Measurements from ENCODE around the gene DGKI. TPM values are rescaled to one million over a fixed set of nuclear protein-coding genes. Genes with fewer than 3 reads are reported as not detected.
"Not testable (repeated sequence)": the region's sequence is repeated elsewhere in the genome, so short reads cannot be mapped to it uniquely, and the experiment has no call there.

The DGKI gene
- total RNA-seq, 4 donors from 2014 or later: 0.64 to 1.2 (median 1.00) TPM; not detected in 1

DNA sequence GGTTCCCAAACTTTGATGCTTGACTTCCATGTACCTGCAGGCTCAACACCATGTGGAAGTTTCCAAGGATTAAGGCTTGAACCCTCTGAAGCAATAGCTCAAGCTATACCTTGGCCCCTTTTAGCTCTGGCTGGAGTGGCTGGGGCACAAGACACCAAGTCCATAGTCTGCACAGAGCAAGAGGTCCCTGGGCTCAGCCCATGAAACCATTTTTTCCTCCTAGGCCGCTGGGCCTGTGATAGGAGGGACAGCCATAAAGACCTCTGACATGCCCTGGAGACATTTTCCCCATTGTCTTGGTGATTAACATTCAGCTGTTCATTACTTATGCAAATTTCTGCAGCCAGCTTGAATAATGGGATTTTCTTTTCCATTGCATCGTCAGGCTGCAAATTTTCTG lies 14.4 kb downstream of the DGKI start:
- TF ChIP-seq, protein P1, sequence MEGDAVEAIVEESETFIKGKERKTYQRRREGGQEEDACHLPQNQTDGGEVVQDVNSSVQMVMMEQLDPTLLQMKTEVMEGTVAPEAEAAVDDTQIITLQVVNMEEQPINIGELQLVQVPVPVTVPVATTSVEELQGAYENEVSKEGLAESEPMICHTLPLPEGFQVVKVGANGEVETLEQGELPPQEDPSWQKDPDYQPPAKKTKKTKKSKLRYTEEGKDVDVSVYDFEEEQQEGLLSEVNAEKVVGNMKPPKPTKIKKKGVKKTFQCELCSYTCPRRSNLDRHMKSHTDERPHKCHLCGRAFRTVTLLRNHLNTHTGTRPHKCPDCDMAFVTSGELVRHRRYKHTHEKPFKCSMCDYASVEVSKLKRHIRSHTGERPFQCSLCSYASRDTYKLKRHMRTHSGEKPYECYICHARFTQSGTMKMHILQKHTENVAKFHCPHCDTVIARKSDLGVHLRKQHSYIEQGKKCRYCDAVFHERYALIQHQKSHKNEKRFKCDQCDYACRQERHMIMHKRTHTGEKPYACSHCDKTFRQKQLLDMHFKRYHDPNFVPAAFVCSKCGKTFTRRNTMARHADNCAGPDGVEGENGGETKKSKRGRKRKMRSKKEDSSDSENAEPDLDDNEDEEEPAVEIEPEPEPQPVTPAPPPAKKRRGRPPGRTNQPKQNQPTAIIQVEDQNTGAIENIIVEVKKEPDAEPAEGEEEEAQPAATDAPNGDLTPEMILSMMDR (IDR thresholded peaks at IDR 0.05): no peak
- no peak for TF ChIP-seq EP300 (IDR thresholded peaks at IDR 0.05; ENCODE audit: low read depth)
- TF ChIP-seq POLR2A (IDR thresholded peaks at IDR 0.05): no peak
- H3K36me3 ChIP-seq: no peaks in the 10 kb centered on the region
- 85 to 91% methylated on average over 1 to 2 of the region's 2 CpGs for WGBS, 2 donors (ENCODE audit: low coverage in 1 of 2)

DNA sequence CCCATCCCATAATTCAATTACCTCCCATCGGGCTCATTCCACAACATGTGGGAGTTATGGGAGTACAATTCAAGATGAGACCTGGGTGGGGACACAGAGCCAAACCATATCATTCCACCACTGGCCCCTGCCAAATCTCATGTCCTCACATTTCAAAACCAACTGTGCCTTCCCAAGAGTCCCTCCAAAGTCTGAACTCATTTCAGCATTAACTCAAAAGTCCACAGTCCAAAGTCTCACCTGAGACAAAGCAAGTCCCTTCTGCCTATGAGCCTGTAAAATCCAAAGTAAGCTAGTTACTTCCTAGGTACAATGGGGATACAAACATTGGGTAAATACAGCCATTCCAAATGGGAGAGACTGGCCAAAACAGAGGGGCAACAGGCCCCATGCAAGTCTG lies 15.2 kb downstream of the DGKI start:
- WGBS, 2 donors (ENCODE audit: low coverage in 1 of 2): 94% methylated on average over 1 of the region's 1 CpG; no CpG with 5 or more reads in 1 of the 2 donors
- in situ Hi-C loops (cut with MboI; ENCODE audit: low pct_ligation_motif_present in 1 of 4, low pct_unique_long_range_greater_than_20kb in 1 of 4, low sequenced_read_pairs in 3 of 4): loop anchor here in 1 of 4 donors (25.0 kb wide), 1 partner anchor 94 kb away; no protein-coding TSS in a partner anchor

More for the DNA sequence above, 14.4 kb downstream of the DGKI start:
- in situ Hi-C loops (cut with MboI; ENCODE audit: low pct_ligation_motif_present in 1 of 4, low pct_unique_long_range_greater_than_20kb in 1 of 4, low sequenced_read_pairs in 3 of 4): loop anchor here in 1 of 4 donors (25.0 kb wide), 1 partner anchor 95 kb away; no protein-coding TSS in a partner anchor
- intact Hi-C loops (cut with DNase I; ENCODE audit: low total_unique reads): no loop called here
- H3K27ac ChIP-seq: no peak overlapping the region
- peaks cover 6 to 10% of the 10 kb centered on the region in 2 donors for H3K9me3 ChIP-seq
- no peaks in the 10 kb centered on the region for H3K27me3 ChIP-seq
- no peak for DNase-seq
- H3K4me1 ChIP-seq: no peaks in the 10 kb centered on the region
- H3K4me3 ChIP-seq: no peak overlapping the region

DNA sequence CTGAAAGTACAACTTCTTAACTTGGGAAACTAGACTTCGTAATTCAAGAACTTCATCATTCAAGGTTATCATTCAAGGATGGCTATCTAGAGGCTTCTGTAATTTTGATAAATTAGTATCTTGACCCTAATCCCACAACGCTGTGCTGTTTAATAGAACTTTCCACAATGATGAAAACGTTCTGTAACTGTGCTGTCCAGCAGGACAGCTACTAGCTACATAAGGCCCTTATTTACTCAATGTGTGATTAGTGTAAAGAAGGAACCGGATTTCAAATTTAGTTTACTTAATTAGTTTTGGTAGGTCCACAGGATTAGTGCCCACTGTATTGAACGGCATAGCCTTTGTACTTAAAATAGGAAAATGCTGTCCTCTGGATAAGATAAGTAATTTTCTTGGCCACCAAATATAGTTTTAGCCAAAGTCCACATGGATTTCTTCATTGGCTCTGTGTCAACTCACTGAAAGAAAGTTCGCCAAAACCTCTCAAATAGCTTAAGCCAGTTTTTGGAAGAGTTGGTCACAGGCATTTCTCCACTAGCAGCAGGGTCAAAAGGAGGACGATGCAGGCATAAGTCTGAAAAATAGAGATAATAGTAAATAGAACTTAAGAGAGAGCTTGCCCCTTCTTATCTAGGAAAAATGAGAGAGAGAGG lies 17.3 kb downstream of the DGKI start:
- Histone ChIP-seq H3K4me1 (no peaks in the 10 kb centered on the region), H3K27ac (no peak overlapping the region), H3K4me3 (no peak overlapping the region), H3K27me3 (no peaks in the 10 kb centered on the region), H3K9me3 (peaks cover 6 to 10% of the 10 kb centered on the region in 2 donors), H3K36me3 (no peaks in the 10 kb centered on the region)
- no peak for DNase-seq
- WGBS, 2 donors (ENCODE audit: low coverage in 1 of 2): 69 to 70% methylated on average over 5 to 7 of the region's 7 CpGs
- in situ Hi-C loops (cut with MboI; ENCODE audit: low pct_ligation_motif_present in 1 of 4, low pct_unique_long_range_greater_than_20kb in 1 of 4, low sequenced_read_pairs in 3 of 4): loop anchor here in 1 of 4 donors (25.0 kb wide), 1 partner anchor 92 kb away; no protein-coding TSS in a partner anchor
- intact Hi-C loops (cut with DNase I; ENCODE audit: low total_unique reads): no loop called here
- no peak for TF ChIP-seq EP300 (IDR thresholded peaks at IDR 0.05; ENCODE audit: low read depth)
- no peak for TF ChIP-seq POLR2A (IDR thresholded peaks at IDR 0.05)
- no peak for TF ChIP-seq POLR2AphosphoS5 (IDR thresholded peaks at IDR 0.05)
- TF ChIP-seq, protein P1 (IDR thresholded peaks at IDR 0.05): no peak

More for the DNA sequence above, 15.2 kb downstream of the DGKI start:
- H3K36me3 ChIP-seq; H3K9me3 ChIP-seq; DNase-seq; intact Hi-C loops (cut with DNase I; ENCODE audit: low total_unique reads); H3K27ac ChIP-seq; H3K27me3 ChIP-seq; H3K4me3 ChIP-seq; H3K4me1 ChIP-seq: not testable (repeated sequence)

DNA sequence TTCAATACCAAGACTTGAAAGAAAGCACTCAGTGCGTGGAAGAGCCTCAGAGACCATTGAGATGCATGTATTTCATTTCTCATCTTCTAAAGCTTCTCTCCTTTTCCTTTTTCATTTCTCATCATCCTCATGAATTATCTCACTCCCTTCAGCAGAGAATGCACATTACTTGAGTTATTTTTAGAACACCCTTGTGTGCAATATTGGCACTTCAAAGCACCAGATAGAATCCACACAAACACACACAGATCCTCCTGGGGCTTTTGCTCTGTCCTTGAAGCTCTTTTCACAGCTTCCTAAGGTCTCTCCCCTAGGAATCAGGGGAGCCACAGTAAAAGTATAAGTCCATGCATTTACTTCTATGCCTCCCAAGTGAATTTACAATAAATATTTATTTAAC lies 18.3 kb downstream of the DGKI start:
- in situ Hi-C loops (cut with MboI; ENCODE audit: low pct_ligation_motif_present in 1 of 4, low pct_unique_long_range_greater_than_20kb in 1 of 4, low sequenced_read_pairs in 3 of 4): loop anchor here in 1 of 4 donors (25.0 kb wide), 1 partner anchor 91 kb away; no protein-coding TSS in a partner anchor
- no peaks in the 10 kb centered on the region for H3K36me3 ChIP-seq
- H3K27me3 ChIP-seq: no peaks in the 10 kb centered on the region
- intact Hi-C loops (cut with DNase I; ENCODE audit: low total_unique reads): no loop called here
- 83 to 93% methylated on average over 1 of the region's 1 CpG for WGBS, 2 donors (ENCODE audit: low coverage in 1 of 2)
- no peak overlapping the region for H3K27ac ChIP-seq
- H3K9me3 ChIP-seq: peaks cover 6 to 10% of the 10 kb centered on the region in 2 donors
- TF ChIP-seq POLR2A (IDR thresholded peaks at IDR 0.05) (no peak), POLR2AphosphoS5 (IDR thresholded peaks at IDR 0.05) (no peak), EP300 (IDR thresholded peaks at IDR 0.05; ENCODE audit: low read depth) (no peak)
- TF ChIP-seq, protein P1 (IDR thresholded peaks at IDR 0.05): no peak
- H3K4me3 ChIP-seq: no peak overlapping the region
- DNase-seq: no peak
- no peaks in the 10 kb centered on the region for H3K4me1 ChIP-seq
